Measurements from ENCODE around the gene ESPN. TPM values are rescaled to one million over a fixed set of nuclear protein-coding genes. Genes with fewer than 3 reads are reported as not detected.

ESPN gene
- total and polyA plus RNA-seq, 2 of the 8 experiments (the other 6 are each of a cell fraction or from before 2014, with no cell fraction given), result 5.2 to 16.3 TPM

- Histone ChIP-seq H3K9ac (replicated peaks in 1 of 4; ENCODE audit: extremely low read depth in 1 of 4, low read depth in 3 of 4, low read length in 3 of 4) (no peak overlapping the region), H3K56ac (replicated peaks; ENCODE audit: insufficient read length, low read depth, low read length) (no peak overlapping the region), H3K4ac (replicated peaks; ENCODE audit: insufficient read length, low read depth, low read length) (no peak overlapping the region), H3K27ac (ENCODE audit: low read depth, low read length) (no peak overlapping the region), H3K79me2 (ENCODE audit: control insufficient read depth in 1 of 2, insufficient read depth in 2 of 2, low read length in 2 of 2) (no peaks in the 10 kb centered on the region), H2AFZ (ENCODE audit: low read length) (no peak overlapping the region), H3K14ac (ENCODE audit: insufficient read length) (no peak overlapping the region), H3K23me2 (ENCODE audit: low read depth, low read length) (peaks cover 20% of the 10 kb centered on the region; the same call in 1 of the 2 replicates), H3K18ac (ENCODE audit: extremely low read depth, low read length) (no peak overlapping the region), H4K20me1 (replicated peaks in 1 of 2; ENCODE audit: control insufficient read depth in 1 of 2, insufficient read depth in 2 of 2, low read length in 2 of 2) (peaks cover 4% of the 10 kb centered on the region in 2 experiments), H3K23ac (ENCODE audit: insufficient read length) (no peak overlapping the region), H2BK12ac (ENCODE audit: low read depth, low read length) (peak overlapping the region; percentile 29; the same call in 1 of the 2 replicates), H3K4me2 (ENCODE audit: insufficient read depth in 1 of 2, low read depth in 2 of 2, low read length in 2 of 2) (no peak overlapping the region; a peak in 1 of 4 replicates), H3K79me1 (ENCODE audit: low read depth, low read length) (no peaks in the 10 kb centered on the region; the same call in 1 of the 2 replicates), H3K9me3 (ENCODE audit: insufficient read depth in 2 of 2, low read depth in 1 of 2, low read length in 1 of 2) (no peaks in the 10 kb centered on the region), H2BK15ac (ENCODE audit: low read length) (0 out of 2 replicates have a peak overlapping the region, but pooled peaks have one; percentile 5), H2BK120ac (replicated peaks; ENCODE audit: low read depth, low read length) (no peak overlapping the region), H2BK5ac (ENCODE audit: low read depth, low read length) (no peak overlapping the region), H3K4me1 (replicated peaks in 1 of 4; ENCODE audit: control insufficient read depth in 3 of 4, insufficient read depth in 4 of 4, low read length in 3 of 4) (peaks cover 0 to 38% (median 23%) of the 10 kb centered on the region in 4 experiments; a peak in 6 of 7 replicates), H4K5ac (ENCODE audit: insufficient read length, low read depth, low read length) (no peak overlapping the region), H2BK20ac (ENCODE audit: low read length) (no peak overlapping the region), H4K91ac (replicated peaks; ENCODE audit: insufficient read length, low read length) (no peak overlapping the region), H4K8ac (ENCODE audit: extremely low read depth, insufficient read depth, low read length) (no peak overlapping the region; the same call in 1 of the 2 replicates), H3K36me3 (ENCODE audit: control insufficient read depth in 2 of 4, insufficient read depth in 4 of 4, low read length in 3 of 4) (no peaks in the 10 kb centered on the region), H2AK5ac (ENCODE audit: low read depth, low read length) (no peak overlapping the region), H3K27me3 (replicated peaks in 1 of 4; ENCODE audit: control insufficient read depth in 3 of 4, extremely low read depth in 1 of 4, insufficient read depth in 3 of 4, low read length in 3 of 4) (peaks cover 0 to 31% (median 20%) of the 10 kb centered on the region in 4 experiments; a peak in 5 of 7 replicates), H3K4me3 (ENCODE audit: extremely low read depth in 1 of 4, insufficient read depth in 2 of 4, low read depth in 3 of 4, low read length in 4 of 4) (no peak overlapping the region)
- WGBS, 2 experiments (ENCODE audit: extremely low coverage in 1 of 2, insufficient coverage in 1 of 2, insufficient read length in 1 of 2, insufficient replicate concordance in 2 of 2, low coverage in 1 of 2, low lambda C conversion rate in 2 of 2, missing lambda C conversion rate in 1 of 2), result 90% methylated on average over 4 of the region's 4 CpGs; no CpG with 5 or more reads in 1 of the 2 experiments
- DNase-seq (ENCODE audit: low read depth in 1 of 2, low spot score in 2 of 2), result no peak
- ChIA-PET POLR2A (ENCODE audit: partially characterized antibody) (no interaction called here), CTCF (ENCODE audit: partially characterized antibody) (interaction anchor here (0.8 to 12.0 kb wide), 7 partner anchors 8 to 50 kb away, joined by 3 to 168 read pairs (median 6); no protein-coding TSS in a partner anchor)
- no peak for FAIRE-seq
- TF ChIP-seq SP4 (IDR thresholded peaks at IDR 0.05; ENCODE audit: low read length), result no peak
- no peak for TF ChIP-seq CEBPB (IDR thresholded peaks at IDR 0.05; ENCODE audit: low read depth, low read length)
- no peak for TF ChIP-seq RFX5 (IDR thresholded peaks at IDR 0.05; ENCODE audit: borderline replicate concordance, low read depth, low read length)
- TF ChIP-seq PHF8 (conservative IDR thresholded peaks at IDR 0.05; ENCODE audit: low read depth, low read length), result no peak
- no peak for TF ChIP-seq SIRT6 (IDR thresholded peaks at IDR 0.05; ENCODE audit: low read length)
- no peak for TF ChIP-seq CHD2 (IDR thresholded peaks at IDR 0.05; ENCODE audit: low read length)
- TF ChIP-seq, protein P1, sequence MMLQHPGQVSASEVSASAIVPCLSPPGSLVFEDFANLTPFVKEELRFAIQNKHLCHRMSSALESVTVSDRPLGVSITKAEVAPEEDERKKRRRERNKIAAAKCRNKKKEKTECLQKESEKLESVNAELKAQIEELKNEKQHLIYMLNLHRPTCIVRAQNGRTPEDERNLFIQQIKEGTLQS (IDR thresholded peaks at IDR 0.05; ENCODE audit: insufficient read depth, low read depth, low read length), result no peak
- no peak for TF ChIP-seq KDM4A (IDR thresholded peaks at IDR 0.05; ENCODE audit: low read depth, low read length, severe bottlenecking)
- TF ChIP-seq, protein P2, sequence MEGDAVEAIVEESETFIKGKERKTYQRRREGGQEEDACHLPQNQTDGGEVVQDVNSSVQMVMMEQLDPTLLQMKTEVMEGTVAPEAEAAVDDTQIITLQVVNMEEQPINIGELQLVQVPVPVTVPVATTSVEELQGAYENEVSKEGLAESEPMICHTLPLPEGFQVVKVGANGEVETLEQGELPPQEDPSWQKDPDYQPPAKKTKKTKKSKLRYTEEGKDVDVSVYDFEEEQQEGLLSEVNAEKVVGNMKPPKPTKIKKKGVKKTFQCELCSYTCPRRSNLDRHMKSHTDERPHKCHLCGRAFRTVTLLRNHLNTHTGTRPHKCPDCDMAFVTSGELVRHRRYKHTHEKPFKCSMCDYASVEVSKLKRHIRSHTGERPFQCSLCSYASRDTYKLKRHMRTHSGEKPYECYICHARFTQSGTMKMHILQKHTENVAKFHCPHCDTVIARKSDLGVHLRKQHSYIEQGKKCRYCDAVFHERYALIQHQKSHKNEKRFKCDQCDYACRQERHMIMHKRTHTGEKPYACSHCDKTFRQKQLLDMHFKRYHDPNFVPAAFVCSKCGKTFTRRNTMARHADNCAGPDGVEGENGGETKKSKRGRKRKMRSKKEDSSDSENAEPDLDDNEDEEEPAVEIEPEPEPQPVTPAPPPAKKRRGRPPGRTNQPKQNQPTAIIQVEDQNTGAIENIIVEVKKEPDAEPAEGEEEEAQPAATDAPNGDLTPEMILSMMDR (IDR thresholded peaks at IDR 0.05; ENCODE audit: control extremely low read depth in 1 of 3, insufficient read depth in 1 of 3, low read depth in 1 of 3, low read length in 3 of 3), result no peak
- no peak for TF ChIP-seq ASH2L (IDR thresholded peaks at IDR 0.05; ENCODE audit: low read length)
- no peak for TF ChIP-seq SAP30 (IDR thresholded peaks at IDR 0.05; ENCODE audit: insufficient read depth, insufficient replicate concordance, low read length)
Observed at GRCh38 chr1:6494627-6495026, 70.1 kb downstream of the ESPN start.

Measured in H1 (cell line).